ENCODE data around the gene SFMBT2. TPM values are rescaled to one million over a fixed set of nuclear protein-coding genes. Genes with fewer than 3 reads are reported as not detected.

The SFMBT2 gene
- total RNA-seq, 1 experiment from 2014 or later: 14.3 TPM

GRCh38 chr10:7189909-7190308 lies 220.9 kb downstream of the SFMBT2 start:
- Mint-ChIP-seq H3K36me3 (peaks cover 18% of the 10 kb centered on the region), H3K4me1 (0 out of 2 replicates have a peak, but pooled peaks cover 4% of the 10 kb centered on the region), H3K27me3 (ENCODE audit: low read depth) (no peaks in the 10 kb centered on the region), H3K4me3 (no peak overlapping the region), H3K9me3 (peaks cover 3% of the 10 kb centered on the region; the same call in 1 of the 2 replicates), H3K27ac (no peak overlapping the region)
- TF ChIP-seq ESRRA (CRISPR knock-in tag; IDR thresholded peaks at IDR 0.05; ENCODE audit: borderline replicate concordance): no peak
- no peak for TF ChIP-seq TEAD4 (CRISPR knock-in tag; IDR thresholded peaks at IDR 0.05)
- TF ChIP-seq IRF2 (CRISPR knock-in tag; IDR thresholded peaks at IDR 0.05; ENCODE audit: borderline replicate concordance, low read depth): no peak
- TF ChIP-seq, protein P1, sequence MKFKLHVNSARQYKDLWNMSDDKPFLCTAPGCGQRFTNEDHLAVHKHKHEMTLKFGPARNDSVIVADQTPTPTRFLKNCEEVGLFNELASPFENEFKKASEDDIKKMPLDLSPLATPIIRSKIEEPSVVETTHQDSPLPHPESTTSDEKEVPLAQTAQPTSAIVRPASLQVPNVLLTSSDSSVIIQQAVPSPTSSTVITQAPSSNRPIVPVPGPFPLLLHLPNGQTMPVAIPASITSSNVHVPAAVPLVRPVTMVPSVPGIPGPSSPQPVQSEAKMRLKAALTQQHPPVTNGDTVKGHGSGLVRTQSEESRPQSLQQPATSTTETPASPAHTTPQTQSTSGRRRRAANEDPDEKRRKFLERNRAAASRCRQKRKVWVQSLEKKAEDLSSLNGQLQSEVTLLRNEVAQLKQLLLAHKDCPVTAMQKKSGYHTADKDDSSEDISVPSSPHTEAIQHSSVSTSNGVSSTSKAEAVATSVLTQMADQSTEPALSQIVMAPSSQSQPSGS (CRISPR knock-in tag; IDR thresholded peaks at IDR 0.05; ENCODE audit: borderline replicate concordance, low read depth): no peak
- ChIA-PET POLR2A (no interaction called here), CTCF (interaction anchor here (1.4 kb wide), 1 partner anchor 112 kb away, joined by 4 read pairs; no protein-coding TSS in a partner anchor)
- ATAC-seq (no peak), DNase-seq (ENCODE audit: low spot score) (no peak)

DNA sequence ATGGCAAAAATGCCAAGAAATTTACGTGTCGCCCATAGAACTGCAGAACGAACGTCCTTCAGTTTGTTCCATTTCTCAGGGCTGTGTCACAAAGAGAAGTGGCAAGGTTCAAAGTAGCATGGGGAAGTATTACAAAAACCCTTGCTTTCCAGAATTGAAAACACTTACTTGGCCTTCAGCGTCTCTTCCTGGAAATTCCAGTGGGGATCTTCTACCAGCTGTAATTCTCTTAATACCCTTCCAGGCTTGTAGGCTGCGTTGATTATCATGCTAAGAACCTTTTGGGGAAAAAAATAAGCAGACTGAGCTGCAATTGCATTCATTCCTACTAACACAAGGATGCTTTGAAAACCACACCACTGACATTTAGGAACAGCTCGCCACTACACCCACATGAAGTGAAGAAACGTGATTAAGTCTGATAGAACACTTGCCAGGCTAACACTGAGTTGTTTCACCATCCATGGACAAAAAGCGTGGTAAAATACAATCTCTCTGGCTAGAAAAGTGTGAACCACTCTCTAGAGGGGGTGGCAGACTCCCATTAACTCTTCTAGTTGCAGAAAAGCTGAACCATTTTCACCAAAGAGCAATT lies 222.3 kb downstream of the SFMBT2 start:
- ATAC-seq (no peak), DNase-seq (ENCODE audit: low spot score) (no peak)
- no peaks in the 10 kb centered on the region for H3K9me3 Mint-ChIP-seq
- no peak overlapping the region for H3K27ac Mint-ChIP-seq
- 0 out of 2 replicates have a peak, but pooled peaks cover 4% of the 10 kb centered on the region for H3K4me1 Mint-ChIP-seq
- POLR2A ChIA-PET: no interaction called here
- H3K27me3 Mint-ChIP-seq (ENCODE audit: low read depth): no peaks in the 10 kb centered on the region
- peaks cover 16% of the 10 kb centered on the region for H3K36me3 Mint-ChIP-seq
- no peak overlapping the region for H3K4me3 Mint-ChIP-seq
- CTCF ChIA-PET: interaction anchor here (1.4 kb wide), 1 partner anchor 113 kb away, joined by 4 read pairs; no protein-coding TSS in a partner anchor
- TF ChIP-seq, protein P2, sequence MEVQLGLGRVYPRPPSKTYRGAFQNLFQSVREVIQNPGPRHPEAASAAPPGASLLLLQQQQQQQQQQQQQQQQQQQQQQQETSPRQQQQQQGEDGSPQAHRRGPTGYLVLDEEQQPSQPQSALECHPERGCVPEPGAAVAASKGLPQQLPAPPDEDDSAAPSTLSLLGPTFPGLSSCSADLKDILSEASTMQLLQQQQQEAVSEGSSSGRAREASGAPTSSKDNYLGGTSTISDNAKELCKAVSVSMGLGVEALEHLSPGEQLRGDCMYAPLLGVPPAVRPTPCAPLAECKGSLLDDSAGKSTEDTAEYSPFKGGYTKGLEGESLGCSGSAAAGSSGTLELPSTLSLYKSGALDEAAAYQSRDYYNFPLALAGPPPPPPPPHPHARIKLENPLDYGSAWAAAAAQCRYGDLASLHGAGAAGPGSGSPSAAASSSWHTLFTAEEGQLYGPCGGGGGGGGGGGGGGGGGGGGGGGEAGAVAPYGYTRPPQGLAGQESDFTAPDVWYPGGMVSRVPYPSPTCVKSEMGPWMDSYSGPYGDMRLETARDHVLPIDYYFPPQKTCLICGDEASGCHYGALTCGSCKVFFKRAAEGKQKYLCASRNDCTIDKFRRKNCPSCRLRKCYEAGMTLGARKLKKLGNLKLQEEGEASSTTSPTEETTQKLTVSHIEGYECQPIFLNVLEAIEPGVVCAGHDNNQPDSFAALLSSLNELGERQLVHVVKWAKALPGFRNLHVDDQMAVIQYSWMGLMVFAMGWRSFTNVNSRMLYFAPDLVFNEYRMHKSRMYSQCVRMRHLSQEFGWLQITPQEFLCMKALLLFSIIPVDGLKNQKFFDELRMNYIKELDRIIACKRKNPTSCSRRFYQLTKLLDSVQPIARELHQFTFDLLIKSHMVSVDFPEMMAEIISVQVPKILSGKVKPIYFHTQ (CRISPR knock-in tag; IDR thresholded peaks at IDR 0.05): no peak
- TF ChIP-seq NR3C1 (CRISPR knock-in tag; conservative IDR thresholded peaks at IDR 0.05; ENCODE audit: low read depth) (no peak), ZNF396 (CRISPR knock-in tag; IDR thresholded peaks at IDR 0.05; ENCODE audit: borderline replicate concordance) (no peak), ZNF423 (CRISPR knock-in tag; IDR thresholded peaks at IDR 0.05) (no peak), ETV6 (CRISPR knock-in tag; IDR thresholded peaks at IDR 0.05) (no peak), E2F1 (CRISPR knock-in tag; IDR thresholded peaks at IDR 0.05) (no peak), NFE2L1 (CRISPR knock-in tag; IDR thresholded peaks at IDR 0.05) (no peak), ZNF532 (CRISPR knock-in tag; IDR thresholded peaks at IDR 0.05; ENCODE audit: borderline replicate concordance) (no peak), GRHL2 (CRISPR knock-in tag; IDR thresholded peaks at IDR 0.05; ENCODE audit: insufficient replicate concordance, severe bottlenecking) (no peak), SOX15 (CRISPR knock-in tag; IDR thresholded peaks at IDR 0.05) (no peak), ZNF416 (CRISPR knock-in tag; IDR thresholded peaks at IDR 0.05) (no peak), RELA (CRISPR knock-in tag; IDR thresholded peaks at IDR 0.05; ENCODE audit: borderline replicate concordance) (no peak), ZNF232 (CRISPR knock-in tag; IDR thresholded peaks at IDR 0.05) (no peak)
- TF ChIP-seq, protein P3, sequence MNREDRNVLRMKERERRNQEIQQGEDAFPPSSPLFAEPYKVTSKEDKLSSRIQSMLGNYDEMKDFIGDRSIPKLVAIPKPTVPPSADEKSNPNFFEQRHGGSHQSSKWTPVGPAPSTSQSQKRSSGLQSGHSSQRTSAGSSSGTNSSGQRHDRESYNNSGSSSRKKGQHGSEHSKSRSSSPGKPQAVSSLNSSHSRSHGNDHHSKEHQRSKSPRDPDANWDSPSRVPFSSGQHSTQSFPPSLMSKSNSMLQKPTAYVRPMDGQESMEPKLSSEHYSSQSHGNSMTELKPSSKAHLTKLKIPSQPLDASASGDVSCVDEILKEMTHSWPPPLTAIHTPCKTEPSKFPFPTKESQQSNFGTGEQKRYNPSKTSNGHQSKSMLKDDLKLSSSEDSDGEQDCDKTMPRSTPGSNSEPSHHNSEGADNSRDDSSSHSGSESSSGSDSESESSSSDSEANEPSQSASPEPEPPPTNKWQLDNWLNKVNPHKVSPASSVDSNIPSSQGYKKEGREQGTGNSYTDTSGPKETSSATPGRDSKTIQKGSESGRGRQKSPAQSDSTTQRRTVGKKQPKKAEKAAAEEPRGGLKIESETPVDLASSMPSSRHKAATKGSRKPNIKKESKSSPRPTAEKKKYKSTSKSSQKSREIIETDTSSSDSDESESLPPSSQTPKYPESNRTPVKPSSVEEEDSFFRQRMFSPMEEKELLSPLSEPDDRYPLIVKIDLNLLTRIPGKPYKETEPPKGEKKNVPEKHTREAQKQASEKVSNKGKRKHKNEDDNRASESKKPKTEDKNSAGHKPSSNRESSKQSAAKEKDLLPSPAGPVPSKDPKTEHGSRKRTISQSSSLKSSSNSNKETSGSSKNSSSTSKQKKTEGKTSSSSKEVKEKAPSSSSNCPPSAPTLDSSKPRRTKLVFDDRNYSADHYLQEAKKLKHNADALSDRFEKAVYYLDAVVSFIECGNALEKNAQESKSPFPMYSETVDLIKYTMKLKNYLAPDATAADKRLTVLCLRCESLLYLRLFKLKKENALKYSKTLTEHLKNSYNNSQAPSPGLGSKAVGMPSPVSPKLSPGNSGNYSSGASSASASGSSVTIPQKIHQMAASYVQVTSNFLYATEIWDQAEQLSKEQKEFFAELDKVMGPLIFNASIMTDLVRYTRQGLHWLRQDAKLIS (CRISPR knock-in tag; IDR thresholded peaks at IDR 0.05; ENCODE audit: borderline replicate concordance): no peak
